ENCODE measurements around the gene SCG5. TPM values are rescaled to one million over a fixed set of nuclear protein-coding genes. Genes with fewer than 3 reads are reported as not detected.
"Not testable (repeated sequence)": the region's sequence is repeated elsewhere in the genome, so short reads cannot be mapped to it uniquely, and the experiment has no call there.

Gene SCG5, protein sequence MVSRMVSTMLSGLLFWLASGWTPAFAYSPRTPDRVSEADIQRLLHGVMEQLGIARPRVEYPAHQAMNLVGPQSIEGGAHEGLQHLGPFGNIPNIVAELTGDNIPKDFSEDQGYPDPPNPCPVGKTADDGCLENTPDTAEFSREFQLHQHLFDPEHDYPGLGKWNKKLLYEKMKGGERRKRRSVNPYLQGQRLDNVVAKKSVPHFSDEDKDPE
- 5.3 TPM for total RNA-seq
- long read RNA-seq, partial matches to known transcripts: 1 of 6 reads
- long read RNA-seq, other reads (novel, unspliced or antisense): 1 of 6 reads

DNA sequence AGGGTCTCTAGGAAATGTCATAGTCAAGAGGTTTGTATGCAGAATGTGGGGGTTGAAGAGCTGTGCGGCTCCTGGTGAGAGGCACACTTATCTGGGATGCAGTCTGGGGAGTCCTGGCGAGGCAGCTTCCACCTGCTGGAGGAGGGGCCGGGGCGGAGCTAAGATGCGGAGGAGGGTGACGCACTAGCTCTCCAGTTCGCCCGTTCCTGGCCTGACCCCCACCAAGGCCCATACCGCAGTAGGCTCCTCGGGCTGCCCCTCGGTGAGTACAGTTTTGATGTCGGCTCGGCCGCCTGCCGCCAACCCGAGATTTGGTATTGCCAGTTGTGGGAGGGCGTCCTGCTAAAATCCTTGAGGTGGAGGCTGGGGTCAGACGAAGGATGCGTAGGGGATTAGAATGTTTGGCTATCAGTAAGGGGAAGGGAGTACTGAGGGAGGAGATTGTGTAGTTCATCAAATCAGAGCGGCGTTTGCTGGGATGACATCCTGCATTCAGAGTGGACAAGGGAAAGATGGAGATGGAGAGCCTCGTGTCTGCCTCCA is at the start of gene SCG5:
Gene SCG5, plus strand, starts transcription at position 194 of the 543 bp plus-strand sequence. CDS start 1,883 bp downstream, outside the sequence.
- no peak for DNase-seq (ENCODE audit: low spot score)

DNA sequence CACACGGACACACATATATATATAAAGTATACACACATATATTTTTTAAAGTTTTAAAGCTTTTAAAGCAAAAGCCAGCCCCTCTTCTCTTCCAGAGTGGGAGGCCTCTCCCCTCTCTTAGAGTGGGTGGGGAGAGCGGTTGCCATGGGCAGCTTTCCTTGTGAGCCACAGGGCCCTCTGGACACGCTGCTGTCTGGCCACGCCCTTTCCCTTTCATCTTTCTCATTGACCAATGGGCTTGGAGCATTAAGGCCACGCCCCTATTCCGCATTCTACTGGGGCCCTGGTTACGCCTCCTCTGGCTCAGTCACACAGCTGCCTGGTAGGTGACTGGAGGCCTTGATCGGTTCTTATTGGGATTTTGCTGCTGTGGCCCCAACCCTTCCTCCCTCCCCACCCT is 48.4 kb upstream of the SCG5 start, which contains the start of gene GOLGA8N:
Gene GOLGA8N, plus strand, starts transcription at position 306 of the 400 bp plus-strand sequence.
- DNase-seq (ENCODE audit: low spot score): not testable (repeated sequence)

DNA sequence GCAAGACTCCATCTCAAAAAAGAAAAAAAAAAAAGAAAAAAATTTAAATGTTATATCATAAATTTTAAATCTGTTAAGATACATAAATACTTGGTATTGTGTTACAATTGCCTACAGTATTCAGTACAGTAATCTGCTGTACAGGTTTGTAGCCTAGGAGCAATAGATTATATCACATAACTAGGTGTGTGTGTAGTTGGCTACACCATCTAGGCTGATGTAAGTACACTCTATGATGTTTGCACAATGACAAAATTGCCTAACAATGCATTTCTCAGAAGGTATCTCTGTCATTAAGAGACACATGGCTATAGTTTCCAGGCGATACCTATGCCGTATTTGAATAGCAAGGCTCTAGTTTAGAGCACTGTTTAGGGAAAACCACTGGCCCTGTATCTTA is 32.0 kb upstream of the SCG5 start:
- DNase-seq (ENCODE audit: low spot score): not testable (repeated sequence)

DNA sequence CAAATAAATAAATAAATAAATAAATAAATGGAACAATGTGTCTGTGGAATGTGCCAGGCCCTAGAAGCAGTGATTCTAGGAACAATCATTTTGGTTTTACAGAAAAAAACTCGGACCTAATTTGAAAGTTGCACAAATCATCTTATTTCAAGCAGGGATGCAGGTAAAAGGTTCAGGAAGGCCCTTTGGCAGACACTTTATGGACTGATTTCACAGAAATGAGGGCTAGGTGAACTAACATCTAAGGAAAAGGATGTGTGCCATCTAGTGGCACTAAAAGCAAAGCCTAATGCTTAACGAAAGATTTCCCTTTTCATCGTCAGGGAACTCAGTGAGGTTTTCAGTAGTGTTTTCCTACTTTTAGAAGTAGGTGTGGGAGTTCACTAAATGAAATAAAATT is 30.8 kb upstream of the SCG5 start:
- not testable (repeated sequence) for DNase-seq (ENCODE audit: low spot score)

DNA sequence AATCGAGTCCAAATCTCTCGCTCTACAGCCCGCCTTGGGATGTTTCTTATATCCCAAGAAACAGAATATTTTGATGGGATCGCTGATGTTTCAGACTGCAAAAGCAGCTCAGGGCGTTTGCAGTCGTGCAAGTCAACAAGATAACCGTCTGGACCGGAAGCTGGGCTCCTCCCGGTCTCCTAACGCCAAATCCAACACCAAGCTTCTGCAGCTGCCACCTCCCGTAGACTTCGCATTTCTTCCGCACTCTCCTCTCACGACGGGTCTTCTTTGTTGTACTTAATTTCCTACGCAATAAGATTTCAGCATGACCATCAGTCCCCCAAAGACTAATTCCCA is 26.8 kb upstream of the SCG5 start:
- not testable (repeated sequence) for DNase-seq (ENCODE audit: low spot score)

DNA sequence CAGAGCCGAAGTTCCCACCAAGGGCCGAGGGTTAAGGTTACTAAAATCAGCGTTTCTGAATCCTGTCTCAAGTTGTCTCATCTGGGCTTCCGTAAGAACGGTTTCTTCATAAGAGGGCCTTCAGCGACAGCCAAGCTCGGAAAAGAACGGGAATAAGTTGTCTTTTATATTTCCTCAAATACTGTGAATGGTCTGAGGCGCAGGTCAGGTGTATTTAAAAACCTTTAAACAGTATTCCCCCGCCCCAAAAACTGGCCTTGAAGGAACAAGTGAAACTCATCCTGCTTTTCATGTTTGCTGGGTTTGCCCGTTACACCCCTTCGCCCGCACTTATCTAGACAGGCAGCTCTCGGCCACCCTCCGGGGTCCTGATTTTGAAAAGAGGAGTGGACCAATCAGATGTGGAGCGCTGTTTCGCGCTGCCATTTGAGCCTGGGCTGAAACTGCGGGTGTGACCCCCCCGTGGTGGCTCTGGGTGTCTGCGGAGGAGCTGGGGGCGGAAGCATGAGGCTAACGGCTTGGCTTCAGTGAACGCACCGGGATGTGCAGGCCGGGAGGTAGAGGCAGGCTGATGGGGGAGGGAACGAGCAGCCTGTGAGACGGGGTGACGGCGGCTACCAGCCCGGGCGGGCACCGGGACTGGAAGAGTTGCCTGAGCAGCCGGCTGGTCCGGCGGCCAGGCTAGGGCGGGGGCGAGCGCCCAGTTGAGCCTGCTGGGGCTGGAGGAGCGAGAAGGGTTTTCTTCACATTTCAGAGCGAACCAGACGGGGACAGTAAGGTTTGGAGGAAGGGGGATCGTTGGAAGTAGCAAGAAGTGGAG is 26.2 kb upstream of the SCG5 start, which contains the start of gene ARHGAP11A:
Gene ARHGAP11A, plus strand, starts transcription at position 454 of the 820 bp plus-strand sequence. CDS start 708 bp downstream, outside the sequence.
- not testable (repeated sequence) for DNase-seq (ENCODE audit: low spot score)

DNA sequence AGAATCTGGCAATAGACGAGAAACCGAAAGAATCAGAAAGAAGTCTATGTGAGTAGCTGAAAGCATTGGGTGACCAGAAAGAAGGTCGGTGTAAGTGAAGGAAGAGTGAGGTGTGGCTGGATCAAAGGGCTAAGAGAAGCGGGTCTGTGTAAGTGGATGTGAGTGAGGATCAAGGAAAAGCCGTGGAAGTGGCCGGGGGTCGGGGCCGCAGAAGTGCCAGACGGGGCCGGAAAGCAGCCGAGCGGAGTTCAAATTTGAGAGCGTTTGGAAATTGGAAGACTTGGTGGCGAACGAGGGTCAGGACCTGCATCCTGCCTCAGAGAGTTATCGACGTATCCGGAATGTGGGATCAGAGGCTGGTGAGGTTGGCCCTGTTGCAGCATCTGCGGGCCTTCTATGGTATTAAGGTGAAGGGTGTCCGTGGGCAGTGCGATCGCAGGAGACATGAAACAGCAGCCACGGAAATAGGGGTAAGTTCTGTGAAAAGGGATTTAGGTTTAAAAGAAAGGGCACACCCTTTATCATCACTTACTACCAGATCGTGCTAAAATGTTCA is 25.6 kb upstream of the SCG5 start:
- not testable (repeated sequence) for DNase-seq (ENCODE audit: low spot score)

DNA sequence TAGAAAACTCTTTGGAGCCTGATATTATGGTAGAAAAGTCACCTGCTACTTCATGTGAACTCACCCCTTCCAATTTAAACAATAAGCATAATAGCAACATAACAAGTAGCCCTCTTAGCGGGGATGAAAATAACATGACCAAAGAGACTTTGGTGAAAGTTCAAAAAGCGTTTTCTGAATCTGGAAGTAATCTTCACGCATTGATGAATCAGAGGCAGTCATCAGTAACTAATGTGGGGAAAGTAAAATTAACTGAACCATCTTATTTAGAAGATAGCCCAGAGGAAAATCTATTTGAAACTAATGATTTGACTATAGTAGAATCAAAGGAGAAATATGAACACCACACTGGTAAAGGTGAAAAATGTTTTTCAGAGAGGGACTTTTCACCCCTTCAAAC is 5.1 kb upstream of the SCG5 start:
- no peak for DNase-seq (ENCODE audit: low spot score)

DNA sequence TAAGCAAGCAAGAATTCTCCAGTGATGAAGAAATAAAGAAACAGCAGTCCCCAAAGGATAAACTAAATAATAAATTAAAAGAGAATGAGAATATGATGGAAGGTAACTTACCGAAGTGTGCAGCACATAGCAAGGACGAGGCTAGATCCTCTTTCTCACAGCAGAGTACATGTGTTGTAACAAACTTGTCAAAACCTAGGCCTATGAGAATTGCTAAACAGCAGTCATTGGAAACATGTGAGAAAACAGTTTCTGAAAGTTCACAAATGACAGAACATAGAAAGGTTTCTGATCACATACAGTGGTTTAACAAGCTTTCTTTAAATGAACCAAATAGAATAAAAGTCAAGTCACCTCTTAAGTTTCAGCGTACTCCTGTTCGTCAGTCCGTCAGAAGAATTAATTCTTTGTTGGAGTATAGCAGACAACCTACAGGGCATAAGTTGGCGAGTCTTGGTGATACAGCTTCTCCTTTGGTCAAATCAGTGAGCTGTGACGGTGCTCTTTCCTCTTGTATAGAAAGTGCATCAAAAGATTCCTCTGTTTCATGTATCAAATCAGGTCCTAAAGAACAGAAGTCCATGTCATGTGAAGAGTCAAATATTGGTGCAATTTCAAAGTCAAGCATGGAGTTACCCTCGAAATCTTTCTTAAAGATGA is 4.5 kb upstream of the SCG5 start:
- no peak for DNase-seq (ENCODE audit: low spot score)

DNA sequence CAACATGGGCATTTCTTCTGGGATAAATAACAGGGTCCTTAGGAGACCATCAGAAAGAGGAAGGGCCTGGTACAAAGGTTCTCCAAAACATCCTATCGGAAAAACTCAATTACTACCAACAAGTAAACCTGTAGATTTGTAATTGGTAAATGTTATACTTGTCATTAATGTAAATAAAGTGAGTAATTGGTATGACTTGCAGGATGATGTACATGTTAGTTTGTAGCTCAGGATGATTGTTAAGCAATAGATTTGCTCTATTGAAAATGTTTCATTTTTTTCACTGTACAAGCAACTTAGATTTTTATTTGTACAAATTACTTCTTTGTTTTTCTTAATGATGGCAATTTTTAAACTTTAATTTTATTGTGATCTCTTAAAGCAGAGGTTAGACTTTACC is 3.8 kb upstream of the SCG5 start:
- DNase-seq (ENCODE audit: low spot score): no peak

DNA sequence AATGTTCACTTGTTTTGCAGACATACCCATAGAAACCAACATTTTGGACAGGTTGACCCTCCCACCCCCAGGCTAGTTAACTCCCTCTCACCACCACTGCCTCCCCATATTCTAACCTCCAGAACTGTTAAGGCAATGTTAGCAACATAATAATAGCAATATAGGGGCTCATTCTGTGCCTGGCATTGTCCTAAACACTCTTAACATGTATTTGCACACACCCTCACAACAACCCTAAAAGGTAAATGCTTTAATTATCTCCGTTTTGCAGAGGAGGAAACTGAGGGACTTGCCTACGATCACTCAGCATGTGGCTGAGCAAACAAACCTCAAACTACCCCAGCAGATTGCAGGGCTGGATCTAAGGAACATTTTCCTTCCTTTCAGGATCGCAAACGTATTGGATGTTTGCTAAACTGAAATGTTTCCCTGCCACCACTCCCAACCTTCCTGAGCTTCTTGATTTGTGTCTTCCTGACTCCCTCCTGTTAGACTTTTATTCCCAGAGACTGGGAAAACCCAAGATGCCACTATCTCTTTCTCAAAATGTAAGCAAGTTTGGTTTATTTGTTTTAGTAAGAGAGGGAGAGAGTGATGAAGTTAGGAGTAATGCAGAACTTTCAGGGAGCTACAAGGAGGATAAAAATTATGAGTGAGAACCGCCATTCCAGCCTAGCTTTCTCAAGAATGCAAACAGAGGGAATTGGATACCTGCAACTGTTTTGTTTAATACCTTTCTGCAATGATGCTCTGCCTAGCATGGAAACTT is 1.3 kb downstream of the SCG5 start:
- DNase-seq (ENCODE audit: low spot score): no peak

DNA sequence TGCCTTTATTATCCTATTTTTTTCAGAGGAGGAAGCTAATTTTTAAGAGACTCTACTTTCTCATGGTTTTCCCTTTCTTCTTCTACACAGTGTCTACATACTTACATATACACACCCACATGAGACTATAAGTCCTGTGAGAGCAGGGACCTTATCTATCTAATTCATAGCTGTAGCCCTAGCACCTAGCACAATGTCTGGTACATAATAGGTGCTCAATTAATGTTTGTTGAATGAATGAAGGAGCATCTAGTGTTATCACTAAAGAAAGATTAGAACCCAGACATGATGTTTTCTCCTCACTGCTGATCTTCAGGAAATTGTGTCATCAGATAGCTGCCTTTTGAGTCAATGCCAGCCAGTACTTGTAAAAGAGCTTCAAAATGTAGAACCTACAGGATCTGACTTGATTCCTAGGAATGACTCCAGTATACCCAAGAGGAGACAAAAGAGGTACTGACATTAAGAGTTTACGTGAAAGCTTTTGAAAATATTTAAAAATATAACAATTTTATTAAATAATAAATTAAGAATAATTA is 2.5 kb downstream of the SCG5 start:
- DNase-seq (ENCODE audit: low spot score): no peak

DNA sequence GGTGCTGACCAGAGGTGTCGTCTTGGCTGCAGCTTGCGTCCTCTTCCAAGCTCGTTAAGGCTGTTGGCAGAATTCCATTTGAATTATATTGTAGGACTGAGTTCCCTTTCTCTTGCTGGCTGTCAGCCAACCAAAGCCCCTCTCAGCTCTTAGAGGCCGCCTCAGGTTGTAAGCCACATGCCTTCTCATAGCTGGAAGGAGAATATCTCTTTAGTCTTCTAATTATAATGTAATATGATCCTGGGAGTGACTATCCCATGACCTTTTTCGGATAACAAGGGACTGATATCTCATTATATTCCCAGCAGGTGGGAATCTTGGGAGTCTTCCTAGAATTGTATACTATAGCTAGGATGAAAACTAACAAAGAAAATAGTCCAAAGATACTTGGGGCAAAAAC is 4.8 kb downstream of the SCG5 start:
- DNase-seq (ENCODE audit: low spot score): no peak

DNA sequence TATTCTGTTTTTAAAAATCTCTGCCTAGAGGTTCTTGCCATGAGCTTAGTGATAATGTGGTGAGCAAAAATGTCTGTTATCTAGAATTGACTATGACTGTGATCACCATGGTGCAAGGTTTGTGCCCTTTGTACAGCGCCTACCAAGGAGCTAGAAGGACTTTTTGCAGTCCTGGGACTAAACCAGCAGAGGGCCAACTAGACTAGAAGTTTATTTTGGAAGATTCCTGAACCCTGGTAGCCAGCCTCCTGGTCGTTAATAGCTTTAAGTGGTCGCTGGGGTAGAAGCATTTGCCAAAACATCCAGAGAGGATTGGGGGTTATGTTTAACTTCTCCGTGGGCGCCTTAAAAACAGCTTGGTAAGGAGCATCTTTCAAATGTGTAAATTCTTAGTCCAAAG is 7.8 kb downstream of the SCG5 start:
- DNase-seq (ENCODE audit: low spot score): no peak

DNA sequence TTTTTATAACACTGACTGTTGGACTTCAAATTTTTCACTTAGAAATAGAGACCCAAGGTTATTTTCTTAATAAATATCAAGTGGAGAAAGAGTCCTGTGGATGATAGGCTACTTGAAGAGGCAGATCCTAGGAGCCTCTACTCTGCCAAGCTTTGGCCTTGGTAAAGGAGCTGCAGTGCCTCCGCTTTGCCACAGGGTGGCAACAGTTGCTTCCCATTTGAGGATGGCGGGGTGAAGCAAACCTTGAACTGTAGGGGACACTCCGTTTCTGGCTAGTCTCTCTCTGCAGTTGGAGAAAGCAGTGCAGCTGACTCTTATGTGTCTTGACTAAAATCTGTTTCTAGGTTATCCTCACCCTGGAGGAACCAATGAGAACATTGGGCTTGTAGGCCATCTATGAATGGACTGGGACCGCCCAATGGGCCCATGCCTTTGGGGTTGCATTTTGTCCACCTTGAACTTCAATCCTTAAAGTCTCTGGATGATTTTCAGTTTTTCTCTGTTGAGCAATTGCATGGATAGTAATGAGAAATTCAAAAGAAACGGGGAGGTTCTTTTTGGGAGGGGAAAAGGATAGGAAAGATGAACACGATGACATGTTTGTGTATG is 9.8 kb downstream of the SCG5 start:
- DNase-seq (ENCODE audit: low spot score): no peak

DNA sequence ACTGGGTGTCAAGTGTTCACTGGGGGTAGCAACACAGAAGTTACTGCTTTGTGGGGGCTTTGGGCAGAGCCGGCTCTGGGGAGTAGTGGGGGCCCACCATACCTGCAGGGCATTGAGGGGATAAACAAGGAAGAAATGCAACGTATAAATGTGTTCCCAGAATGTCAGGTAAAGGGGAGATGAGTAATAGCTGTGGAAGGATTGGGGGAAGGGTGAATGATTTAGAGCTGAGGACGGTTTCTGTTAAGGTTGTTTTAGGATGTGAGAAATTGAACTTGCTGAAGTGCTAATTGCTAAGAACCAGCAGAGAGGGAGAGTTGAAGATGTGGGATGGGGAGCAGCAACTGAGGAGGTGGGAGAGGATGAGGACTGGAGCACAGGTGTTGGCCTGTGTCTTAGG is 10.7 kb downstream of the SCG5 start:
- DNase-seq (ENCODE audit: low spot score): no peak

DNA sequence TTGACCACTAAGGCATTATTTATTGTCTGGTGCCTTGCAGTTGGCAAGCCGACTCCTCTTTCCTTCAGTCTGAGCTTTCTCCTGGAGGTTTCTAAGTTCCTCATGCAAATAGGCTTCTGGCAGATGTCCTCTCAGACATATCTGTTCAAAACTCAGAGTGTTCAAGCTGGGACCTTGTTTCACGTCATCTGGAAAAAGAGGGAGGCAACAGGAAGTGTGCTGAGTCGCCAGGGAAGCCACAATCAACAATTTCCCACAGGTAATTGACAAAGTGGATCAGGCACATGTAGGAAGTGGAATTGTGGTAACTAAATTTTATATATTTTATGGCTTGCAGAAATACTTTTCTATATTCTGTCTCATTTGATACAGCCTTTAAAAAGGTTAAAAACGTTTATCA is 14.6 kb downstream of the SCG5 start:
- DNase-seq (ENCODE audit: low spot score): no peak

DNA sequence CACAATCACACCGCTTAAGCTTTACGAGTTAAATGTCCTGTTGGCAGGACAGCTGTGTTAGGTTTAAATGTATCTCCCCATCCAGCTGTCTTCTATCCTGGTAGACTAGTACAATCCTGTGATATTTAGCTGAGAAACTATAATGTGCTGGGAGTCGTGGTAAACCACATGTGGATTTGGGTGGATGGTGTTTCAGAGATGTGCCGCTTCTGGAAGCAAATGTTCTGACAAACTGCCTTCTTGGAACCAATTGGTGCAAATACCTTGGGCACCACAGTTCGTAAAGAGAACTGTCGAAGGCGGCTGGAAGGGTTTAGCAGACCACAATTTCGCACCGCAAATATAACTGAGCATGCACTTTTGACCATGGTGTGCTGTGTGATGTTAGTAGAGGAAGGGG is 15.0 kb downstream of the SCG5 start:
- DNase-seq (ENCODE audit: low spot score): no peak

DNA sequence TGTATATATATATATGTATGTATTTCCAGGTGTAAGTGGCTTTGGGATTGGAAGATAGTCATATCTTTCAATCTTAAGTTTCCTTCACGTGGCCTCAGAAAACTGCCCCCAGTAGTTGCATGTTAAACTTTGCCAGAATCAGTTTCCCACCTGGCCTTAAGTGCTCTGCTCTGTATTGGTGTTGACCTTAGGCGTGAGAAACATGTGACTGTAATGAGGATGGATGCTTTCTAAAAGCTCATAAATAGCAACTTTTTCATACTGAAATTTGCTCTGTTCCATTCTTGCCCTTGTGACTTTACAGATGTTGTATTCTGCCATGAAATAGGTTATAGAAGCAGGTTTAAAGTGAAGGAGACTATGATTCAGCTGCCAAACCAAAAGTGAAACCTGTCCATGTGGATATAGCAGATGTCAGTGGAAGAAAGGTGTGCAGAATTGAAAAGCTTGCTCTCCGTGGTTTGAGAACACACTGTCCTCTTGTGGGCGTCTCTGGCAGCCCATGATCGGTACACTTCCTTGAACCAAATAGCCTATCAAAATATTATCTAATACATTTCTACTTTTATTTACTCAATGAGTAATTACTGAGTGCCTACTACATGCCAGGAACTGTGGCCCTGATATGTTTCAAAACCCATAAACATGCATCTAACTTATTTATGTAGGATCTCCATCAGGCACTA is 15.8 kb downstream of the SCG5 start:
- no peak for DNase-seq (ENCODE audit: low spot score)

Measured in mesenteric fat pad (tissue), 1 donor.